ENCODE measurements around the gene UBAC1.

The UBAC1 gene

GRCh38 chr9:135988493-135988892 lies 27.3 kb upstream of the UBAC1 start:
- TF ChIP-seq SPI1 (IDR thresholded peaks at IDR 0.05; ENCODE audit: borderline replicate concordance, low read depth): no peak
- TF ChIP-seq GABPA (IDR thresholded peaks at IDR 0.05; ENCODE audit: low read depth): no peak
- TF ChIP-seq POLR2AphosphoS5 (IDR thresholded peaks at IDR 0.05; ENCODE audit: low read depth): no peak
- no peak for TF ChIP-seq REST (IDR thresholded peaks at IDR 0.05; ENCODE audit: insufficient replicate concordance, low read depth)
- TF ChIP-seq, protein P1, sequence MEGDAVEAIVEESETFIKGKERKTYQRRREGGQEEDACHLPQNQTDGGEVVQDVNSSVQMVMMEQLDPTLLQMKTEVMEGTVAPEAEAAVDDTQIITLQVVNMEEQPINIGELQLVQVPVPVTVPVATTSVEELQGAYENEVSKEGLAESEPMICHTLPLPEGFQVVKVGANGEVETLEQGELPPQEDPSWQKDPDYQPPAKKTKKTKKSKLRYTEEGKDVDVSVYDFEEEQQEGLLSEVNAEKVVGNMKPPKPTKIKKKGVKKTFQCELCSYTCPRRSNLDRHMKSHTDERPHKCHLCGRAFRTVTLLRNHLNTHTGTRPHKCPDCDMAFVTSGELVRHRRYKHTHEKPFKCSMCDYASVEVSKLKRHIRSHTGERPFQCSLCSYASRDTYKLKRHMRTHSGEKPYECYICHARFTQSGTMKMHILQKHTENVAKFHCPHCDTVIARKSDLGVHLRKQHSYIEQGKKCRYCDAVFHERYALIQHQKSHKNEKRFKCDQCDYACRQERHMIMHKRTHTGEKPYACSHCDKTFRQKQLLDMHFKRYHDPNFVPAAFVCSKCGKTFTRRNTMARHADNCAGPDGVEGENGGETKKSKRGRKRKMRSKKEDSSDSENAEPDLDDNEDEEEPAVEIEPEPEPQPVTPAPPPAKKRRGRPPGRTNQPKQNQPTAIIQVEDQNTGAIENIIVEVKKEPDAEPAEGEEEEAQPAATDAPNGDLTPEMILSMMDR (IDR thresholded peaks at IDR 0.05; ENCODE audit: insufficient read depth, low read length): no peak
- DNase-seq (ENCODE audit: low read depth in 1 of 2, low spot score in 1 of 2): no peak
- no peak overlapping the region for H3K27ac ChIP-seq (replicated peaks)
- no peak overlapping the region for H3K4me3 ChIP-seq (replicated peaks; ENCODE audit: insufficient read depth, low read length)
- peaks cover 5% of the 10 kb centered on the region for H3K27me3 ChIP-seq (ENCODE audit: insufficient read depth, poor library complexity, severe bottlenecking)

DNA sequence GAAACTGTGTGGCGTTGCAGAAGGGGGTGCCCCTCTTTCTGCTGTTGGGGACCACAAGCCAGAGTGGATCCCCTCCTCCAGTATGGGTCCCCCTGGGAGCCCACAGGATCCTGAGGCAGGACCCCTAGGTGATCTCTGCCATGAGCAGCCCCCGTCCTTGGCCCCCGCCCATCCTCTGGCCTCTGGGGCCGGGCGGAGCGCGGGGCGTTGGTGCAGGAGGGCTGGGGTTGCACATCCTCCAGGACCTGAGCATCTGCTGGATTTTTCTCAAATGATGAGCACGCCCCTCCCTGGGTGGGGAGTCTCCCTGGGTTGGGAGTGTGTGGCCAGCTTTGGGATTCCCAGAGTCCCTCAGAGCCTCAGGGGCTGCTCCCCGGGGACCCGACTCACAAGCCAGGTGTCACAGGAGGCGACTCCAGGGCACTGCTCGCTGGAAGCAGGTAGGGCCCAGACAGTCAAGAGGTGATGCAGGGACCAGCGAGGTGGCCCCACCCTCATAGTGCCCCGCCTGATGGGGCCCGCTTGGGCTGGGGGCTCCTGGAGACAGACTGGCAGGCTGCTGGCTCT lies 26.7 kb upstream of the UBAC1 start:
- DNase-seq (ENCODE audit: low read depth in 1 of 2, low spot score in 1 of 2): no peak
- Histone ChIP-seq H3K27me3 (ENCODE audit: insufficient read depth, poor library complexity, severe bottlenecking) (peaks cover 5% of the 10 kb centered on the region), H3K27ac (replicated peaks) (no peak overlapping the region), H3K4me3 (replicated peaks; ENCODE audit: insufficient read depth, low read length) (no peak overlapping the region)
- TF ChIP-seq REST (IDR thresholded peaks at IDR 0.05; ENCODE audit: insufficient replicate concordance, low read depth) (no peak), POLR2AphosphoS5 (IDR thresholded peaks at IDR 0.05; ENCODE audit: low read depth) (no peak), SPI1 (IDR thresholded peaks at IDR 0.05; ENCODE audit: borderline replicate concordance, low read depth) (no peak), GABPA (IDR thresholded peaks at IDR 0.05; ENCODE audit: low read depth) (no peak)
- TF ChIP-seq, protein P1 (IDR thresholded peaks at IDR 0.05; ENCODE audit: insufficient read depth, low read length): no peak

GRCh38 chr9:135986605-135987004 lies 25.4 kb upstream of the UBAC1 start:
- Histone ChIP-seq H3K27me3 (ENCODE audit: insufficient read depth, poor library complexity, severe bottlenecking) (peaks cover 5% of the 10 kb centered on the region), H3K4me3 (replicated peaks; ENCODE audit: insufficient read depth, low read length) (no peak overlapping the region), H3K27ac (replicated peaks) (no peak overlapping the region)
- TF ChIP-seq, protein P1 (IDR thresholded peaks at IDR 0.05; ENCODE audit: insufficient read depth, low read length): no peak
- TF ChIP-seq SPI1 (IDR thresholded peaks at IDR 0.05; ENCODE audit: borderline replicate concordance, low read depth) (no peak), POLR2AphosphoS5 (IDR thresholded peaks at IDR 0.05; ENCODE audit: low read depth) (no peak), REST (IDR thresholded peaks at IDR 0.05; ENCODE audit: insufficient replicate concordance, low read depth) (no peak), GABPA (IDR thresholded peaks at IDR 0.05; ENCODE audit: low read depth) (no peak)
- DNase-seq (ENCODE audit: low read depth in 1 of 2, low spot score in 1 of 2): no peak

Measured in HL-60 (cell line).